Measurements from ENCODE around the gene AP5S1. TPM values are rescaled to one million over a fixed set of nuclear protein-coding genes. Genes with fewer than 3 reads are reported as not detected.

Gene AP5S1
- total and polyA plus RNA-seq, 2 of the 4 experiments (the other 2 are of a cell fraction), result 10.1 to 11.7 TPM

DNA sequence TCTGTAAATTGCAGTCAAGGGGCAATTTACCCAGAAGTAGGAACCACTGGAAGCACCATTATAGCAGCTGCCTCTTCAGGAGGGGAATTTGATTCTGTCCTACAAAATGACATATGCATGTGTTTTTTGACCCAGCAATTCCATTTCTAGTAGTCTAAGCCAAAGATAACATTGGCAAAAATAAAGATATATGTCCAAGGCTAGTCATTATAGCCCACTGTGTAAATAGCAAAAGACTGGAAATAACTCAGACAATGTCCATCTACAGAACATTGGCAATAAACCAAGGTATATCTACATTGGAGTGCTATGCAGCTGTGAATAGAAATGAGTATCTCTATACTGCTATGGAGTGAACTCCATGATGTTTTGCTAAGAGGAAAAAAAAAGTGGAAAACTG lies 56.3 kb downstream of the AP5S1 start:
- intact Hi-C loops (cut with micrococcal nuclease), result no loop called here
- in situ Hi-C loops (cut with MboI; ENCODE audit: low sequenced_read_pairs), result no loop called here
- TF ChIP-seq SMC3 (IDR thresholded peaks at IDR 0.05; ENCODE audit: low read depth, low read length) (no peak), FOS (IDR thresholded peaks at IDR 0.05; ENCODE audit: low read depth, low read length) (no peak), CHD1 (IDR thresholded peaks at IDR 0.05; ENCODE audit: low read depth, low read length) (no peak), BHLHE40 (IDR thresholded peaks at IDR 0.05; ENCODE audit: low read depth, low read length) (no peak), USF2 (IDR thresholded peaks at IDR 0.05; ENCODE audit: low read depth, low read length) (no peak), MXI1 (IDR thresholded peaks at IDR 0.05; ENCODE audit: borderline replicate concordance, low read depth, low read length) (no peak), POLR2A (IDR thresholded peaks at IDR 0.05; ENCODE audit: low read depth, low read length) (no peak), CEBPB (IDR thresholded peaks at IDR 0.05; ENCODE audit: low read depth, low read length) (no peak), NFE2L2 (IDR thresholded peaks at IDR 0.05; ENCODE audit: low read depth, low read length) (no peak), MAZ (IDR thresholded peaks at IDR 0.05; ENCODE audit: borderline replicate concordance, low read depth, low read length) (no peak), ELK1 (IDR thresholded peaks at IDR 0.05; ENCODE audit: borderline replicate concordance, low read depth, low read length) (no peak)
- TF ChIP-seq, protein P1, sequence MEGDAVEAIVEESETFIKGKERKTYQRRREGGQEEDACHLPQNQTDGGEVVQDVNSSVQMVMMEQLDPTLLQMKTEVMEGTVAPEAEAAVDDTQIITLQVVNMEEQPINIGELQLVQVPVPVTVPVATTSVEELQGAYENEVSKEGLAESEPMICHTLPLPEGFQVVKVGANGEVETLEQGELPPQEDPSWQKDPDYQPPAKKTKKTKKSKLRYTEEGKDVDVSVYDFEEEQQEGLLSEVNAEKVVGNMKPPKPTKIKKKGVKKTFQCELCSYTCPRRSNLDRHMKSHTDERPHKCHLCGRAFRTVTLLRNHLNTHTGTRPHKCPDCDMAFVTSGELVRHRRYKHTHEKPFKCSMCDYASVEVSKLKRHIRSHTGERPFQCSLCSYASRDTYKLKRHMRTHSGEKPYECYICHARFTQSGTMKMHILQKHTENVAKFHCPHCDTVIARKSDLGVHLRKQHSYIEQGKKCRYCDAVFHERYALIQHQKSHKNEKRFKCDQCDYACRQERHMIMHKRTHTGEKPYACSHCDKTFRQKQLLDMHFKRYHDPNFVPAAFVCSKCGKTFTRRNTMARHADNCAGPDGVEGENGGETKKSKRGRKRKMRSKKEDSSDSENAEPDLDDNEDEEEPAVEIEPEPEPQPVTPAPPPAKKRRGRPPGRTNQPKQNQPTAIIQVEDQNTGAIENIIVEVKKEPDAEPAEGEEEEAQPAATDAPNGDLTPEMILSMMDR (conservative IDR thresholded peaks at IDR 0.05; ENCODE audit: low read depth, low read length), result no peak
- Histone ChIP-seq H3K56ac (ENCODE audit: extremely low read depth, insufficient read depth, low read length) (no peak overlapping the region), H2BK20ac (ENCODE audit: low read depth, low read length) (no peak overlapping the region), H3K4me1 (ENCODE audit: control insufficient read depth, insufficient read depth, low read length) (no peaks in the 10 kb centered on the region), H4K5ac (ENCODE audit: low read depth, low read length) (no peak overlapping the region), H2AK5ac (ENCODE audit: low read depth, low read length) (no peak overlapping the region), H3K36me3 (ENCODE audit: control insufficient read depth, insufficient read depth, low read length) (peaks cover 22% of the 10 kb centered on the region), H3K4me3 (ENCODE audit: insufficient read depth, low read depth, low read length) (no peak overlapping the region), H3K4ac (ENCODE audit: low read depth, low read length) (no peak overlapping the region), H3K27me3 (ENCODE audit: control insufficient read depth, insufficient read depth, low read length) (no peaks in the 10 kb centered on the region), H3K9me1 (ENCODE audit: insufficient read depth, low read length) (peaks cover 13% of the 10 kb centered on the region), H3K9me3 (ENCODE audit: control insufficient read depth, insufficient read depth, low read length) (no peaks in the 10 kb centered on the region), H3K4me2 (ENCODE audit: low read depth, low read length) (no peak overlapping the region), H4K8ac (ENCODE audit: low read depth in 2 of 2, low read length in 2 of 2) (no peak overlapping the region), H2AK9ac (replicated peaks; ENCODE audit: low read depth, low read length, poor library complexity) (no peak overlapping the region), H3K9ac (ENCODE audit: low read depth, low read length) (no peak overlapping the region), H2BK15ac (ENCODE audit: low read depth, low read length) (no peak overlapping the region), H4K20me1 (ENCODE audit: insufficient read depth, low read length) (peaks cover 9% of the 10 kb centered on the region; the same call in 1 of the 2 replicates), H4K91ac (ENCODE audit: insufficient read depth, low read depth, low read length) (no peak overlapping the region), H3K27ac (ENCODE audit: insufficient read depth, low read length) (no peak overlapping the region), H2BK5ac (ENCODE audit: low read depth, low read length, poor library complexity, severe bottlenecking) (no peak overlapping the region), H2AFZ (replicated peaks; ENCODE audit: low read length, poor library complexity) (no peak overlapping the region), H3K14ac (replicated peaks; ENCODE audit: low read depth, low read length) (no peak overlapping the region), H3K18ac (ENCODE audit: low read depth, low read length) (no peak overlapping the region), H3K79me1 (ENCODE audit: low read depth in 1 of 2, low read length in 2 of 2) (peaks cover 29 to 72% of the 10 kb centered on the region in 2 experiments), H3K23ac (ENCODE audit: low read depth, low read length) (no peak overlapping the region), H2BK120ac (ENCODE audit: low read depth, low read length) (no peak overlapping the region)
- BruUV-seq (replicated peaks), result no TSS peak
- ATAC-seq (ENCODE audit: low read depth), result no peak
- ChIA-PET CTCF (no interaction called here), POLR2A (ENCODE audit: unreplicated experiment) (interaction anchor here (0.6 kb wide), 1 partner anchor 44 kb away, joined by 9 read pairs; no protein-coding TSS in a partner anchor)
- dilution Hi-C loops (cut with HindIII; ENCODE audit: low sequenced_read_pairs, unreplicated experiment), result no loop called here
- DNase-seq, result peak; percentile 27

All from IMR-90 (cell line).